ENCODE measurements around the gene TANK. TPM values are rescaled to one million over a fixed set of nuclear protein-coding genes. Genes with fewer than 3 reads are reported as not detected.

TANK gene
- total and polyA plus RNA-seq, 4 experiments from 2014 or later: 76.3 to 91.2 (median 88.4) TPM

- Mint-ChIP-seq H3K4me1 (peaks cover 11 to 32% (median 23%) of the 10 kb centered on the region in 4 donors), H3K27ac (peak overlapping the region in 2 of 7 donors; percentile 27 to 82), H3K27me3 (no peaks in the 10 kb centered on the region), H3K36me3 (peaks cover 13 to 38% of the 10 kb centered on the region in 2 donors), H3K9me3 (no peaks in the 10 kb centered on the region), H3K4me3 (no peak overlapping the region)
- H3K4me1 ChIP-seq (ENCODE audit: insufficient read depth, low read length): peaks cover 17% of the 10 kb centered on the region
- intact Hi-C loops (cut with micrococcal nuclease): no loop called here
- H3K4me3 ChIP-seq (ENCODE audit: low read length in 2 of 2): no peak overlapping the region
- ChIA-PET POLR2A (ENCODE audit: partially characterized antibody) (interaction anchor here (1.2 to 1.5 kb wide), 2 partner anchors 10 kb away, joined by 3 to 4 read pairs; no protein-coding TSS in a partner anchor), CTCF (ENCODE audit: partially characterized antibody) (interaction anchor here (1.2 to 3.6 kb wide), 5 partner anchors 10 to 34 kb away, joined by 3 to 28 read pairs (median 5); no protein-coding TSS in a partner anchor)
- H3K27me3 ChIP-seq (ENCODE audit: insufficient read depth, low read length): no peaks in the 10 kb centered on the region
- no peak overlapping the region for H3K27ac ChIP-seq (ENCODE audit: low read depth, low read length)
- DNase-seq: no peak
- H3K36me3 ChIP-seq (ENCODE audit: insufficient read depth, low read length): peaks cover 14% of the 10 kb centered on the region
- no peaks in the 10 kb centered on the region for H3K9me3 ChIP-seq (ENCODE audit: control insufficient read depth in 1 of 2, low read length in 2 of 2)
These were observed 73.7 kb downstream of the TANK start for GRCh38 chr2:161233858-161234431.

- H3K4me1 Mint-ChIP-seq: peaks cover 10 to 32% (median 24%) of the 10 kb centered on the region in 4 donors
- Histone ChIP-seq H3K27me3 (ENCODE audit: insufficient read depth, low read length) (no peaks in the 10 kb centered on the region), H3K4me1 (ENCODE audit: insufficient read depth, low read length) (peaks cover 17% of the 10 kb centered on the region), H3K9me3 (ENCODE audit: control insufficient read depth in 1 of 2, low read length in 2 of 2) (no peaks in the 10 kb centered on the region), H3K4me3 (ENCODE audit: low read length in 2 of 2) (no peak overlapping the region), H3K27ac (ENCODE audit: low read depth, low read length) (no peak overlapping the region), H3K36me3 (ENCODE audit: insufficient read depth, low read length) (peaks cover 14% of the 10 kb centered on the region)
- ChIA-PET POLR2A (ENCODE audit: partially characterized antibody) (interaction anchor here (1.4 to 1.5 kb wide), 2 partner anchors 10 to 74 kb away, joined by 4 to 6 read pairs; partner anchors contain the start of gene TANK), CTCF (ENCODE audit: partially characterized antibody) (interaction anchor here (2.0 kb wide), 1 partner anchor 9 kb away, joined by 5 read pairs; no protein-coding TSS in a partner anchor)
- peaks cover 10 to 33% of the 10 kb centered on the region in 2 donors for H3K36me3 Mint-ChIP-seq
- peak overlapping the region in 2 of 7 donors; percentile 27 to 70 for H3K27ac Mint-ChIP-seq
- H3K27me3 Mint-ChIP-seq: no peaks in the 10 kb centered on the region
- H3K4me3 Mint-ChIP-seq: no peak overlapping the region
- no peaks in the 10 kb centered on the region for H3K9me3 Mint-ChIP-seq
- intact Hi-C loops (cut with micrococcal nuclease): loop anchor here (5.0 kb wide), 2 partner anchors 73 to 778 kb away; partner anchors contain the start of gene PSMD14
- no peak for DNase-seq
These were observed 74.4 kb downstream of the TANK start for GRCh38 chr2:161234627-161235026.

GRCh38 chr2:161237392-161238264, 77.4 kb downstream of the TANK start:
- intact Hi-C loops (cut with micrococcal nuclease): loop anchor here (2.0 to 5.0 kb wide), 3 partner anchors 15 to 775 kb away; partner anchors contain the start of gene PSMD14
- CTCF ChIA-PET (ENCODE audit: partially characterized antibody): interaction anchor here (0.7 to 1.9 kb wide), 10 partner anchors 11 to 1371 kb away, joined by 3 to 20 read pairs (median 3); no protein-coding TSS in a partner anchor
- H3K4me3 Mint-ChIP-seq: peak overlapping the region; percentile 88 to 99 (median 94)
- no peaks in the 10 kb centered on the region for H3K27me3 Mint-ChIP-seq
- Histone ChIP-seq H3K4me1 (ENCODE audit: insufficient read depth, low read length) (peaks cover 37% of the 10 kb centered on the region), H3K36me3 (ENCODE audit: insufficient read depth, low read length) (peaks cover 3% of the 10 kb centered on the region), H3K27me3 (ENCODE audit: insufficient read depth, low read length) (no peaks in the 10 kb centered on the region), H3K27ac (ENCODE audit: low read depth, low read length) (peak overlapping the region; percentile 51), H3K9me3 (ENCODE audit: control insufficient read depth in 1 of 2, low read length in 2 of 2) (no peaks in the 10 kb centered on the region), H3K4me3 (ENCODE audit: low read length in 2 of 2) (peak overlapping the region; percentile 75 to 80)
- H3K36me3 Mint-ChIP-seq: peaks cover 3 to 15% of the 10 kb centered on the region in 2 donors
- no peaks in the 10 kb centered on the region for H3K9me3 Mint-ChIP-seq
- DNase-seq: peak; percentile 49 to 78 (median 52)
- POLR2A ChIA-PET (ENCODE audit: partially characterized antibody): interaction anchor here (0.7 to 1.9 kb wide), 5 partner anchors 11 to 1333 kb away, joined by 3 to 11 read pairs (median 4); partner anchors contain the start of gene LY75
- H3K27ac Mint-ChIP-seq: peak overlapping the region; percentile 49 to 97 (median 95)
- peaks cover 23 to 61% (median 37%) of the 10 kb centered on the region in 4 donors for H3K4me1 Mint-ChIP-seq

GRCh38 chr2:161238265-161238559, 78.0 kb downstream of the TANK start:
- ChIA-PET POLR2A (ENCODE audit: partially characterized antibody) (interaction anchor here (1.2 to 1.9 kb wide), 3 partner anchors 10 to 15 kb away, joined by 4 to 11 read pairs (median 6); no protein-coding TSS in a partner anchor), CTCF (ENCODE audit: partially characterized antibody) (interaction anchor here (0.7 to 1.9 kb wide), 7 partner anchors 12 to 1371 kb away, joined by 3 to 20 read pairs (median 3); no protein-coding TSS in a partner anchor)
- H3K4me3 ChIP-seq (ENCODE audit: low read length in 2 of 2): peak overlapping the region; percentile 75 to 80
- H3K4me1 ChIP-seq (ENCODE audit: insufficient read depth, low read length): peaks cover 43% of the 10 kb centered on the region
- peaks cover 28 to 67% (median 41%) of the 10 kb centered on the region in 4 donors for H3K4me1 Mint-ChIP-seq
- H3K27me3 Mint-ChIP-seq: no peaks in the 10 kb centered on the region
- peak overlapping the region; percentile 51 for H3K27ac ChIP-seq (ENCODE audit: low read depth, low read length)
- H3K36me3 ChIP-seq (ENCODE audit: insufficient read depth, low read length): peaks cover 3% of the 10 kb centered on the region
- intact Hi-C loops (cut with micrococcal nuclease): loop anchor here (5.0 kb wide), 2 partner anchors 69 to 774 kb away; partner anchors contain the start of gene PSMD14
- H3K9me3 Mint-ChIP-seq: no peaks in the 10 kb centered on the region
- peak overlapping the region; percentile 88 to 99 (median 94) for H3K4me3 Mint-ChIP-seq
- no peaks in the 10 kb centered on the region for H3K27me3 ChIP-seq (ENCODE audit: insufficient read depth, low read length)
- H3K27ac Mint-ChIP-seq: peak overlapping the region; percentile 49 to 97 (median 95)
- H3K9me3 ChIP-seq (ENCODE audit: control insufficient read depth in 1 of 2, low read length in 2 of 2): no peaks in the 10 kb centered on the region
- peaks cover 3 to 14% of the 10 kb centered on the region in 2 donors for H3K36me3 Mint-ChIP-seq
- peak in 1 of 5 donors; percentile 12 for DNase-seq

- Histone ChIP-seq H3K4me3 (ENCODE audit: low read length in 2 of 2) (peak overlapping the region in 1 of 2 donors; percentile 75), H3K4me1 (ENCODE audit: insufficient read depth, low read length) (peaks cover 48% of the 10 kb centered on the region), H3K9me3 (ENCODE audit: control insufficient read depth in 1 of 2, low read length in 2 of 2) (no peaks in the 10 kb centered on the region), H3K27me3 (ENCODE audit: insufficient read depth, low read length) (no peaks in the 10 kb centered on the region), H3K36me3 (ENCODE audit: insufficient read depth, low read length) (peaks cover 3% of the 10 kb centered on the region), H3K27ac (ENCODE audit: low read depth, low read length) (peak overlapping the region; percentile 44)
- intact Hi-C loops (cut with micrococcal nuclease): loop anchor here (5.0 kb wide), 2 partner anchors 69 to 774 kb away; partner anchors contain the start of gene PSMD14
- H3K27me3 Mint-ChIP-seq: no peaks in the 10 kb centered on the region
- H3K4me1 Mint-ChIP-seq: peaks cover 32 to 73% (median 46%) of the 10 kb centered on the region in 4 donors
- POLR2A ChIA-PET (ENCODE audit: partially characterized antibody): interaction anchor here (0.8 to 1.9 kb wide), 3 partner anchors 10 to 811 kb away, joined by 3 to 11 read pairs (median 6); no protein-coding TSS in a partner anchor
- H3K4me3 Mint-ChIP-seq: peak overlapping the region; percentile 88 to 99 (median 94)
- peak overlapping the region; percentile 70 to 97 (median 95) for H3K27ac Mint-ChIP-seq
- peaks cover 3 to 14% of the 10 kb centered on the region in 2 donors for H3K36me3 Mint-ChIP-seq
- no peaks in the 10 kb centered on the region for H3K9me3 Mint-ChIP-seq
- CTCF ChIA-PET (ENCODE audit: partially characterized antibody): interaction anchor here (0.9 to 1.9 kb wide), 5 partner anchors 10 to 175 kb away, joined by 3 to 20 read pairs (median 4); no protein-coding TSS in a partner anchor
- peak; percentile 59 to 75 (median 64) for DNase-seq
These were observed 78.5 kb downstream of the TANK start for GRCh38 chr2:161238560-161239325.

Data from CD4-positive, alpha-beta memory T cell (primary cell).